CD8-positive, alpha-beta memory T cell (primary cell): ENCODE data around the gene GIN1. TPM values are rescaled to one million over a fixed set of nuclear protein-coding genes. Genes with fewer than 3 reads are reported as not detected.
A peak's percentile ranks its signal among the peaks of the same experiment; 100 is the strongest.

ENCODE experiments used
- CTCF ChIA-PET: fragments of 350-600 bp; sonication (Branson Sonifier 250); formaldehyde crosslinking; loops from one replicate; lab custom pipeline; 2021; ENCODE audit warnings: antibody characterized with exemption; lab: Charles Lee
- POLR2A ChIA-PET: fragments of 350-600 bp; sonication (Branson Sonifier 250); formaldehyde crosslinking; loops from one replicate; lab custom pipeline; 2021; ENCODE audit warnings: antibody characterized with exemption; lab: Charles Lee
- DNase-seq, 5 donors: peaks; one replicate each; pipeline versions ENCODE4 v3.0.0 to v3.0.0-alpha.2; 2020 to 2022; ENCODE audit warnings: mixed read lengths in 1 of 5
- H3K27ac ChIP-seq: one replicate; pipeline ENCODE4 v1.7.0; 2013; ENCODE audit warnings: low read depth, mild to moderate bottlenecking, low read length, moderate library complexity
- H3K27me3 ChIP-seq: 2 replicates; pipeline ENCODE4 v1.7.0; 2013; ENCODE audit warnings: low read length, mild to moderate bottlenecking; ENCODE audit not compliant: insufficient read depth, poor library complexity, severe bottlenecking
- H3K36me3 ChIP-seq: 2 replicates; pipeline ENCODE4 v1.7.0; 2013; ENCODE audit warnings: mild to moderate bottlenecking, low read length, moderate library complexity; ENCODE audit not compliant: insufficient read depth
- H3K4me1 ChIP-seq: 2 replicates; pipeline ENCODE4 v1.7.0; 2013; ENCODE audit warnings: mild to moderate bottlenecking, low read length, moderate library complexity; ENCODE audit not compliant: insufficient read depth
- H3K4me3 ChIP-seq: 2 replicates; pipeline ENCODE4 v1.7.0; 2013; ENCODE audit warnings: mild to moderate bottlenecking, low read length
- H3K9me3 ChIP-seq: 2 replicates; pipeline ENCODE4 v1.7.0; 2013; ENCODE audit warnings: mild to moderate bottlenecking, low read length
- H3K27ac Mint-ChIP-seq, 8 donors: one replicate each; pipeline ENCODE4 v1.8.0; 2020 to 2021; ENCODE audit warnings: mixed read lengths in 8 of 8, mild to moderate bottlenecking in 6 of 8, inconsistent platforms in 3 of 8, moderate library complexity in 3 of 8
- H3K27me3 Mint-ChIP-seq, 2 donors: one replicate each; pipeline ENCODE4 v1.8.0; 2020 to 2021; ENCODE audit warnings: mixed read lengths in 2 of 2, mild to moderate bottlenecking in 1 of 2, moderate library complexity in 1 of 2
- H3K36me3 Mint-ChIP-seq, 3 donors: one replicate each; pipeline ENCODE4 v1.8.0; 2020 to 2021; ENCODE audit warnings: mixed read lengths in 3 of 3, inconsistent platforms in 1 of 3, mild to moderate bottlenecking in 1 of 3
- H3K4me1 Mint-ChIP-seq, 3 donors: one replicate each; pipeline ENCODE4 v1.8.0; 2020 to 2021; ENCODE audit warnings: mixed read lengths in 3 of 3, inconsistent platforms in 1 of 3, mild to moderate bottlenecking in 1 of 3
- H3K4me3 Mint-ChIP-seq, 7 donors: one replicate each; pipeline ENCODE4 v1.8.0; 2020 to 2021; ENCODE audit warnings: mixed read lengths in 7 of 7, mild to moderate bottlenecking in 6 of 7, moderate library complexity in 4 of 7, inconsistent platforms in 2 of 7
- H3K9me3 Mint-ChIP-seq, 5 donors: one replicate each; pipeline ENCODE4 v1.8.0; 2020 to 2022; ENCODE audit warnings: mixed read lengths in 5 of 5, mild to moderate bottlenecking in 3 of 5, moderate library complexity in 2 of 5, inconsistent platforms in 1 of 5
- polyA plus RNA-seq: library from polyadenylated mRNA; unstranded; fragments of 300-500 nt; fragmentation: Illumina TruSeq; gene quantifications from one replicate; pipeline ENCODE4 v1.2.3, GENCODE V29; 2021
- total RNA-seq, 2 experiments: library from RNA; stranded (reverse); gene quantifications; one replicate each; pipeline ENCODE4 v1.2.3, GENCODE V29; 2021

GIN1 gene
- total and polyA plus RNA-seq, 3 experiments from 2014 or later: 8.6 to 10.4 (median 9.3) TPM

- Mint-ChIP-seq H3K36me3 (peaks cover 6 to 38% (median 17%) of the 10 kb centered on the region in 3 donors), H3K4me3 (no peak overlapping the region), H3K27me3 (no peaks in the 10 kb centered on the region), H3K4me1 (peaks cover 7 to 12% (median 10%) of the 10 kb centered on the region in 3 donors), H3K9me3 (no peaks in the 10 kb centered on the region), H3K27ac (no peak overlapping the region)
- ChIA-PET POLR2A (interaction anchor here (1.6 kb wide), 1 partner anchor 18 kb away, joined by 4 read pairs; the partner anchor contains the start of genes GIN1 and PPIP5K2), CTCF (interaction anchor here (1.4 to 2.0 kb wide), 3 partner anchors 102 to 457 kb away, joined by 4 to 9 read pairs (median 8); no protein-coding TSS in a partner anchor)
- no peak overlapping the region for H3K27ac ChIP-seq
- H3K4me1 ChIP-seq: no peaks in the 10 kb centered on the region
- DNase-seq: no peak
- H3K4me3 ChIP-seq: no peak overlapping the region
- no peaks in the 10 kb centered on the region for H3K9me3 ChIP-seq
- H3K36me3 ChIP-seq: no peaks in the 10 kb centered on the region
- H3K27me3 ChIP-seq: no peaks in the 10 kb centered on the region
Observed at GRCh38 chr5:103138202-103138690, 18.3 kb upstream of the GIN1 start.

DNA sequence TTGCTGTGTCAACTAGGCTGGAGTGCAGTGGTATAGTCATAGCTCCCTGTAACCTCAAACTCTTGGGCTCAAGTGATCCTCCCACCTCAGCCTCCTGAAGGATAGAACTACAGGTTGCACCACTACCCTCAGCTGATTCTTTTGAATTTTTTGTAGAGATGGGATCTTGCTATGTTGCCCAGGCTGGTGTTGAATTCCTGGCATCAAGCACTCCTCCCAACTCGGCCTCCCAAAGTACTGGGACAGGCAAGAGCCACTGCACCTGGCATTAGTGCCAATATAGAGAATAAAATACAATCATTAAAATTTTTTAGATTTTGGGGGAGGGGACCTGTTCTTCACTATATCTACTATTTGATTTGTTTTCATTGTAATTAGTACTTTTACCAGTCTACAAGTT lies 15.5 kb upstream of the GIN1 start:
- Histone ChIP-seq H3K9me3 (no peaks in the 10 kb centered on the region), H3K4me3 (no peak overlapping the region), H3K27me3 (no peaks in the 10 kb centered on the region), H3K27ac (no peak overlapping the region), H3K36me3 (no peaks in the 10 kb centered on the region), H3K4me1 (peaks cover 3% of the 10 kb centered on the region)
- POLR2A ChIA-PET: no interaction called here
- CTCF ChIA-PET: no interaction called here
- no peaks in the 10 kb centered on the region for H3K27me3 Mint-ChIP-seq
- H3K36me3 Mint-ChIP-seq: peaks cover 10 to 40% (median 17%) of the 10 kb centered on the region in 3 donors
- DNase-seq: no peak
- H3K4me3 Mint-ChIP-seq: no peak overlapping the region
- H3K27ac Mint-ChIP-seq: no peak overlapping the region
- H3K9me3 Mint-ChIP-seq: no peaks in the 10 kb centered on the region
- peaks cover 22 to 33% (median 32%) of the 10 kb centered on the region in 3 donors for H3K4me1 Mint-ChIP-seq

DNA sequence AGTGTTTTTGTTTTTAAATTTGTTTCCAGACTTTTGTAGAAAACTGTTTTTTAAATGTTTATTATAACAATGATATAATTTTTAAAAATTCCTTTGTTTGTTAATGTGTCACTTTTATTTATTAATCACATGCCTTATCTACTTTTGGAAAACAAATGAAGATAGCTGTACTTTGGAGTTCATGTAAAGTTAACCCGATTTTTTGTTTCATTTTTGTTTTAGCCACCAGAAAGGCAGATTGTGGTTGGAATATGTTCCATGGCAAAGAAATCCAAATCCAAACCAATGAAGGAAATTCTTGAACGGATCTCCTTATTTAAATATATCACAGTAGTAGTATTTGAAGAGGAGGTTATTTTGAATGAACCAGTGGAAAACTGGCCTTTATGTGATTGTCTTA lies 13.3 kb upstream of the GIN1 start:
- H3K27me3 ChIP-seq: no peaks in the 10 kb centered on the region
- POLR2A ChIA-PET: interaction anchor here (0.6 to 1.0 kb wide), 2 partner anchors 10 to 13 kb away, joined by 3 read pairs; partner anchors contain the start of genes GIN1 and PPIP5K2
- peaks cover 4% of the 10 kb centered on the region for H3K4me1 ChIP-seq
- CTCF ChIA-PET: interaction anchor here (1.2 kb wide), 1 partner anchor 445 kb away, joined by 3 read pairs; no protein-coding TSS in a partner anchor
- H3K4me1 Mint-ChIP-seq: peaks cover 33 to 52% (median 49%) of the 10 kb centered on the region in 3 donors
- DNase-seq: no peak
- no peaks in the 10 kb centered on the region for H3K36me3 ChIP-seq
- H3K27ac ChIP-seq: no peak overlapping the region
- H3K9me3 ChIP-seq: no peaks in the 10 kb centered on the region
- H3K9me3 Mint-ChIP-seq: no peaks in the 10 kb centered on the region
- H3K27ac Mint-ChIP-seq: peak overlapping the region in 2 of 8 donors; percentile 41 to 54
- H3K27me3 Mint-ChIP-seq: no peaks in the 10 kb centered on the region
- H3K4me3 ChIP-seq: no peak overlapping the region
- H3K36me3 Mint-ChIP-seq: peaks cover 6 to 33% (median 8%) of the 10 kb centered on the region in 3 donors
- no peak overlapping the region for H3K4me3 Mint-ChIP-seq

DNA sequence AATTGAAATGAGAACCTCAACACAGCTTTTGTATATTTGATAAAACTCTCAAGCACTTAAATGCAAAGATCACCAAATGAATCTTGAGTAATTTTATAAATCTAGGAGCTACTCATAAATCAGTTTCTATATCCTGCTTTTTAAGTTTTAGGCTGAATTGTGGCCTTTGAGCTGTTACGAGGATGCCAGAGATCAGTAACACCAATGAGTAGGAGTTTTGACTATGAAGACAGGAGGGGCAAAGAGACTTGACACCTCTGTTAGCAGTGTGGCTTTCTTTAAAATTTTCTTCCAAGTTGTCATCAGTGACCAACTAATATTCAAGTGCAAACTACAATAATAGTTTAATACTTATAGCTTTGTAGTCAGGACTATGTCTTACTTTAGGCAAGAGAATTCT lies 12.7 kb upstream of the GIN1 start:
- Mint-ChIP-seq H3K27ac (peak overlapping the region in 4 of 8 donors; percentile 9 to 47 (median 35)), H3K9me3 (no peaks in the 10 kb centered on the region), H3K36me3 (peaks cover 6 to 33% (median 8%) of the 10 kb centered on the region in 3 donors), H3K4me1 (peaks cover 35 to 57% (median 54%) of the 10 kb centered on the region in 3 donors), H3K4me3 (peak overlapping the region in 2 of 7 donors; percentile 24 to 36), H3K27me3 (no peaks in the 10 kb centered on the region)
- peaks cover 4% of the 10 kb centered on the region for H3K4me1 ChIP-seq
- POLR2A ChIA-PET: interaction anchor here (0.6 to 1.0 kb wide), 2 partner anchors 9 to 13 kb away, joined by 3 read pairs; partner anchors contain the start of genes GIN1 and PPIP5K2
- H3K27ac ChIP-seq: no peak overlapping the region
- H3K4me3 ChIP-seq: no peak overlapping the region
- DNase-seq: no peak
- no peaks in the 10 kb centered on the region for H3K27me3 ChIP-seq
- no peaks in the 10 kb centered on the region for H3K36me3 ChIP-seq
- CTCF ChIA-PET: interaction anchor here (1.2 to 1.4 kb wide), 2 partner anchors 12 to 444 kb away, joined by 3 read pairs; partner anchors contain the start of genes GIN1 and PPIP5K2
- H3K9me3 ChIP-seq: no peaks in the 10 kb centered on the region

DNA sequence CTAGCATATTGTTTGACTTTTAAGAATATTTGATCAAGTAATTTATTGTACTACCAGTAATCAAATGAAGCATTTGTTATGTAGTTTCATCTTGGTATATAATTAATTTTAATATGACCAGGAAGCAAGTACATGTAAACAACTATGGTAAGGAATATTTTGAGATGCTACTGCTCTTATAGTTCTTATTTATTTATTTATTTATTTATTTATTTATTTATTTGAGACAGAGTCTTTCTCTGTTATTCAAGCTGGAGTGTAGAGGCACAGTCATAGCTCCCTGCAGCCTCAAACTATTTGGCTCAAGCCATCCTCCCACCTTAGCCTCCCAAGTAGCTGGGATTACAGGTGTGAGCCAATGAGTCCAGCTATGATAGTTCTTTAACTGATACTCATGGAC lies 8.3 kb upstream of the GIN1 start:
- Histone ChIP-seq H3K9me3 (no peaks in the 10 kb centered on the region), H3K27ac (no peak overlapping the region), H3K27me3 (no peaks in the 10 kb centered on the region), H3K4me3 (no peak overlapping the region), H3K36me3 (no peaks in the 10 kb centered on the region), H3K4me1 (peaks cover 4% of the 10 kb centered on the region)
- Mint-ChIP-seq H3K36me3 (peaks cover 0 to 22% (median 13%) of the 10 kb centered on the region in 3 donors), H3K4me3 (no peak overlapping the region), H3K9me3 (no peaks in the 10 kb centered on the region), H3K27me3 (no peaks in the 10 kb centered on the region), H3K27ac (no peak overlapping the region), H3K4me1 (peaks cover 46 to 83% (median 80%) of the 10 kb centered on the region in 3 donors)
- ChIA-PET POLR2A (no interaction called here), CTCF (interaction anchor here (1.0 kb wide), 1 partner anchor 447 kb away, joined by 3 read pairs; no protein-coding TSS in a partner anchor)
- DNase-seq: no peak

- Mint-ChIP-seq H3K27ac (peak overlapping the region in 1 of 8 donors; percentile 29), H3K27me3 (no peaks in the 10 kb centered on the region), H3K36me3 (peaks cover 0 to 22% (median 18%) of the 10 kb centered on the region in 3 donors), H3K4me1 (peaks cover 47 to 84% (median 80%) of the 10 kb centered on the region in 3 donors), H3K9me3 (no peaks in the 10 kb centered on the region), H3K4me3 (no peak overlapping the region)
- H3K36me3 ChIP-seq: no peaks in the 10 kb centered on the region
- H3K27ac ChIP-seq: no peak overlapping the region
- CTCF ChIA-PET: no interaction called here
- no peaks in the 10 kb centered on the region for H3K9me3 ChIP-seq
- no peaks in the 10 kb centered on the region for H3K27me3 ChIP-seq
- POLR2A ChIA-PET: no interaction called here
- H3K4me1 ChIP-seq: peaks cover 4% of the 10 kb centered on the region
- DNase-seq: no peak
- no peak overlapping the region for H3K4me3 ChIP-seq
Observed at GRCh38 chr5:103127292-103127817, 7.4 kb upstream of the GIN1 start.

GRCh38 chr5:103126557-103126956 lies 6.6 kb upstream of the GIN1 start:
- H3K9me3 Mint-ChIP-seq: no peaks in the 10 kb centered on the region
- Histone ChIP-seq H3K4me3 (no peak overlapping the region), H3K4me1 (peaks cover 8% of the 10 kb centered on the region), H3K36me3 (no peaks in the 10 kb centered on the region), H3K27me3 (no peaks in the 10 kb centered on the region), H3K27ac (no peak overlapping the region), H3K9me3 (no peaks in the 10 kb centered on the region)
- H3K27ac Mint-ChIP-seq: no peak overlapping the region
- POLR2A ChIA-PET: no interaction called here
- H3K36me3 Mint-ChIP-seq: peaks cover 0 to 22% (median 21%) of the 10 kb centered on the region in 3 donors
- H3K27me3 Mint-ChIP-seq: no peaks in the 10 kb centered on the region
- DNase-seq: no peak
- CTCF ChIA-PET: no interaction called here
- H3K4me1 Mint-ChIP-seq: peaks cover 51 to 86% (median 82%) of the 10 kb centered on the region in 3 donors
- H3K4me3 Mint-ChIP-seq: no peak overlapping the region

GRCh38 chr5:103122242-103122641 lies 2.3 kb upstream of the GIN1 start:
- H3K4me1 ChIP-seq: peaks cover 27% of the 10 kb centered on the region
- ChIA-PET CTCF (no interaction called here), POLR2A (no interaction called here)
- peaks cover 55 to 78% (median 70%) of the 10 kb centered on the region in 3 donors for H3K4me1 Mint-ChIP-seq
- peak overlapping the region in 6 of 7 donors; percentile 2 to 98 (median 60) for H3K4me3 Mint-ChIP-seq
- no peaks in the 10 kb centered on the region for H3K36me3 ChIP-seq
- H3K4me3 ChIP-seq: peak overlapping the region; percentile 6
- H3K27me3 Mint-ChIP-seq: no peaks in the 10 kb centered on the region
- H3K36me3 Mint-ChIP-seq: peaks cover 0 to 22% (median 13%) of the 10 kb centered on the region in 3 donors
- peak overlapping the region in 2 of 8 donors; percentile 6 to 93 for H3K27ac Mint-ChIP-seq
- H3K9me3 ChIP-seq: no peaks in the 10 kb centered on the region
- no peak for DNase-seq
- peak overlapping the region; percentile 41 for H3K27ac ChIP-seq
- no peaks in the 10 kb centered on the region for H3K27me3 ChIP-seq
- H3K9me3 Mint-ChIP-seq: no peaks in the 10 kb centered on the region
